Glomerular endothelial cell (primary cell): Measurements from ENCODE around the gene EEA1. TPM values are rescaled to one million over a fixed set of nuclear protein-coding genes. Genes with fewer than 3 reads are reported as not detected.
A peak's percentile ranks its signal among the peaks of the same experiment; 100 is the strongest.
"Not testable (repeated sequence)": the region's sequence is repeated elsewhere in the genome, so short reads cannot be mapped to it uniquely, and the experiment has no call there.

Source experiments
- DNase-seq: peaks from one replicate; pipeline ENCODE4 v3.0.0-alpha.2; 2011; ENCODE audit warnings: low read depth, low spot score; ENCODE audit errors: extremely low read depth
- total RNA-seq: library from RNA; depleted of rRNA; stranded (reverse); fragments of >200 nt; gene quantifications from 2 replicates; pipeline ENCODE4 v1.2.3, GENCODE V29; 2015

EEA1 gene
- total RNA-seq, 1 donor from 2014 or later: 28.2 TPM

- no peak for DNase-seq
Observed at GRCh38 chr12:92757597-92758121, 171.4 kb downstream of the EEA1 start.

GRCh38 chr12:92756898-92757596 lies 172.0 kb downstream of the EEA1 start:
- DNase-seq: no peak

GRCh38 chr12:92753976-92754885 lies 174.9 kb downstream of the EEA1 start:
- peak; percentile 100 for DNase-seq

GRCh38 chr12:92749691-92750090 lies 179.4 kb downstream of the EEA1 start:
- DNase-seq: not testable (repeated sequence)

GRCh38 chr12:92747151-92747550 lies 181.9 kb downstream of the EEA1 start:
- DNase-seq: no peak

- DNase-seq: peak; percentile 96
Observed at GRCh38 chr12:92745856-92746550, 183.1 kb downstream of the EEA1 start.

GRCh38 chr12:92743026-92743425 lies 186.1 kb downstream of the EEA1 start:
- no peak for DNase-seq

- DNase-seq: no peak
Observed at GRCh38 chr12:92740411-92740810, 188.7 kb downstream of the EEA1 start.

- no peak for DNase-seq
Observed at GRCh38 chr12:92739113-92739512, 190.0 kb downstream of the EEA1 start.

- DNase-seq: no peak
Observed at GRCh38 chr12:92737855-92738850, 190.9 kb downstream of the EEA1 start.

- no peak for DNase-seq
Observed at GRCh38 chr12:92736605-92737004, 192.5 kb downstream of the EEA1 start.

GRCh38 chr12:92735131-92735721 lies 193.9 kb downstream of the EEA1 start:
- no peak for DNase-seq

GRCh38 chr12:92733661-92734060 lies 195.4 kb downstream of the EEA1 start:
- no peak for DNase-seq

- DNase-seq: no peak
Observed at GRCh38 chr12:92733181-92733580, 195.9 kb downstream of the EEA1 start.

- no peak for DNase-seq
Observed at GRCh38 chr12:92732716-92733115, 196.4 kb downstream of the EEA1 start.

- no peak for DNase-seq
Observed at GRCh38 chr12:92732216-92732615, 196.9 kb downstream of the EEA1 start.

- DNase-seq: no peak
Observed at GRCh38 chr12:92730758-92731157, 198.3 kb downstream of the EEA1 start.

- DNase-seq: no peak
Observed at GRCh38 chr12:92729773-92730305, 199.3 kb downstream of the EEA1 start.

GRCh38 chr12:92726850-92727249 lies 202.2 kb downstream of the EEA1 start:
- DNase-seq: no peak
